Body of pancreas (tissue), 4 donors: ENCODE data around the gene ERMP1.

Experiments
- CTCF ChIP-seq, 7 experiments: fragments of 450-650 bp in 4 of 7; fragments of 200-600 bp in 3 of 7; sonication (generic) in 3 of 7; IDR thresholded peaks; one replicate each; pipeline ENCODE4 v1.5.1; 2016 to 2019; ENCODE audit warnings: antibody characterized with exemption in 7 of 7
- POLR2A ChIP-seq, 3 donors: fragments of 450-650 bp; IDR thresholded peaks; one replicate each; pipeline ENCODE4 v1.6.1; 2016; ENCODE audit warnings: antibody characterized with exemption in 3 of 3, mild to moderate bottlenecking in 2 of 3

- no peak for TF ChIP-seq POLR2A (IDR thresholded peaks at IDR 0.05)
- no peak for TF ChIP-seq CTCF (IDR thresholded peaks at IDR 0.05)
Measured at GRCh38 chr9:5762421-5762820, 70.5 kb downstream of the ERMP1 start.
